ENCODE measurements around the gene PLB1. TPM values are rescaled to one million over a fixed set of nuclear protein-coding genes. Genes with fewer than 3 reads are reported as not detected.

The PLB1 gene
- total RNA-seq, 1 donor from 2014 or later, result not detected

- no peaks in the 10 kb centered on the region for H3K36me3 Mint-ChIP-seq (ENCODE audit: unreplicated experiment)
These were observed 74.6 kb downstream of the PLB1 start for GRCh38 chr2:28570431-28570830.

GRCh38 chr2:28576714-28577113 lies 80.9 kb downstream of the PLB1 start:
- no peaks in the 10 kb centered on the region for H3K9me3 Mint-ChIP-seq (ENCODE audit: unreplicated experiment)
- H3K36me3 Mint-ChIP-seq (ENCODE audit: unreplicated experiment), result no peaks in the 10 kb centered on the region
- H3K27me3 Mint-ChIP-seq (ENCODE audit: unreplicated experiment), result no peaks in the 10 kb centered on the region
- DNase-seq, result no peak
- H3K27ac Mint-ChIP-seq (ENCODE audit: unreplicated experiment), result no peak overlapping the region
- no peaks in the 10 kb centered on the region for H3K4me1 Mint-ChIP-seq (ENCODE audit: low read depth, unreplicated experiment)
- H3K4me3 Mint-ChIP-seq (ENCODE audit: unreplicated experiment), result no peak overlapping the region
- no peak for TF ChIP-seq CTCF (IDR thresholded peaks at IDR 0.05; ENCODE audit: partially characterized antibody, unreplicated experiment)

More at GRCh38 chr2:28570431-28570830, 74.6 kb downstream of the PLB1 start:
- no peaks in the 10 kb centered on the region for H3K4me1 Mint-ChIP-seq (ENCODE audit: low read depth, unreplicated experiment)
- no peak overlapping the region for H3K4me3 Mint-ChIP-seq (ENCODE audit: unreplicated experiment)
- H3K27ac Mint-ChIP-seq (ENCODE audit: unreplicated experiment), result no peak overlapping the region
- peaks cover 3% of the 10 kb centered on the region for H3K27me3 Mint-ChIP-seq (ENCODE audit: unreplicated experiment)
- TF ChIP-seq CTCF (IDR thresholded peaks at IDR 0.05; ENCODE audit: partially characterized antibody, unreplicated experiment), result no peak
- DNase-seq, result no peak
- H3K9me3 Mint-ChIP-seq (ENCODE audit: unreplicated experiment), result peaks cover 6% of the 10 kb centered on the region

GRCh38 chr2:28577791-28578680 lies 82.2 kb downstream of the PLB1 start:
- Mint-ChIP-seq H3K4me1 (ENCODE audit: low read depth, unreplicated experiment) (no peaks in the 10 kb centered on the region), H3K27me3 (ENCODE audit: unreplicated experiment) (no peaks in the 10 kb centered on the region), H3K9me3 (ENCODE audit: unreplicated experiment) (no peaks in the 10 kb centered on the region), H3K36me3 (ENCODE audit: unreplicated experiment) (no peaks in the 10 kb centered on the region), H3K4me3 (ENCODE audit: unreplicated experiment) (no peak overlapping the region), H3K27ac (ENCODE audit: unreplicated experiment) (no peak overlapping the region)
- no peak for TF ChIP-seq CTCF (IDR thresholded peaks at IDR 0.05; ENCODE audit: partially characterized antibody, unreplicated experiment)
- no peak for DNase-seq

- Mint-ChIP-seq H3K27ac (ENCODE audit: unreplicated experiment) (no peak overlapping the region), H3K9me3 (ENCODE audit: unreplicated experiment) (no peaks in the 10 kb centered on the region), H3K4me1 (ENCODE audit: low read depth, unreplicated experiment) (no peaks in the 10 kb centered on the region), H3K36me3 (ENCODE audit: unreplicated experiment) (no peaks in the 10 kb centered on the region), H3K4me3 (ENCODE audit: unreplicated experiment) (no peak overlapping the region), H3K27me3 (ENCODE audit: unreplicated experiment) (no peaks in the 10 kb centered on the region)
- no peak for DNase-seq
- no peak for TF ChIP-seq CTCF (IDR thresholded peaks at IDR 0.05; ENCODE audit: partially characterized antibody, unreplicated experiment)
These were observed 82.9 kb downstream of the PLB1 start for GRCh38 chr2:28578774-28579173.

- no peak overlapping the region for H3K4me3 Mint-ChIP-seq (ENCODE audit: unreplicated experiment)
- H3K9me3 Mint-ChIP-seq (ENCODE audit: unreplicated experiment), result no peaks in the 10 kb centered on the region
- H3K27me3 Mint-ChIP-seq (ENCODE audit: unreplicated experiment), result no peaks in the 10 kb centered on the region
- H3K36me3 Mint-ChIP-seq (ENCODE audit: unreplicated experiment), result no peaks in the 10 kb centered on the region
- TF ChIP-seq CTCF (IDR thresholded peaks at IDR 0.05; ENCODE audit: partially characterized antibody, unreplicated experiment), result no peak
- peaks cover 1% of the 10 kb centered on the region for H3K4me1 Mint-ChIP-seq (ENCODE audit: low read depth, unreplicated experiment)
- no peak for DNase-seq
- no peak overlapping the region for H3K27ac Mint-ChIP-seq (ENCODE audit: unreplicated experiment)
These were observed 83.7 kb downstream of the PLB1 start for GRCh38 chr2:28579606-28580005.

Data from glutamatergic neuron (in vitro differentiated cells).